Panc1 (cell line): ENCODE results near the gene DPYD.

Experiments used
- POLR2AphosphoS5 ChIP-seq: IDR thresholded peaks from 2 replicates; pipeline ENCODE4 v1.6.1; 2012; ENCODE audit warnings: mild to moderate bottlenecking, low read depth, low read length, moderate library complexity
- SIN3A ChIP-seq: IDR thresholded peaks from 2 replicates; pipeline ENCODE4 v1.6.1; 2012; ENCODE audit warnings: low read depth, mild to moderate bottlenecking, low read length, moderate library complexity, borderline replicate concordance; ENCODE audit not compliant: insufficient read depth
- TF ChIP-seq, protein P1 (sequence below): fragments of 450-650 bp; IDR thresholded peaks from 2 replicates; pipeline ENCODE4 v1.5.1; 2017; ENCODE audit warnings: mild to moderate bottlenecking
- TF ChIP-seq, protein P2 (sequence below), 2 experiments: IDR thresholded peaks; 2 replicates each; pipeline ENCODE4 v1.6.1; 2011 to 2012; ENCODE audit warnings: low read depth in 2 of 2, control low read depth in 1 of 2, low read length in 1 of 2, mild to moderate bottlenecking in 1 of 2, moderate library complexity in 1 of 2; ENCODE audit not compliant: insufficient read depth in 1 of 2

- TF ChIP-seq, protein P1, sequence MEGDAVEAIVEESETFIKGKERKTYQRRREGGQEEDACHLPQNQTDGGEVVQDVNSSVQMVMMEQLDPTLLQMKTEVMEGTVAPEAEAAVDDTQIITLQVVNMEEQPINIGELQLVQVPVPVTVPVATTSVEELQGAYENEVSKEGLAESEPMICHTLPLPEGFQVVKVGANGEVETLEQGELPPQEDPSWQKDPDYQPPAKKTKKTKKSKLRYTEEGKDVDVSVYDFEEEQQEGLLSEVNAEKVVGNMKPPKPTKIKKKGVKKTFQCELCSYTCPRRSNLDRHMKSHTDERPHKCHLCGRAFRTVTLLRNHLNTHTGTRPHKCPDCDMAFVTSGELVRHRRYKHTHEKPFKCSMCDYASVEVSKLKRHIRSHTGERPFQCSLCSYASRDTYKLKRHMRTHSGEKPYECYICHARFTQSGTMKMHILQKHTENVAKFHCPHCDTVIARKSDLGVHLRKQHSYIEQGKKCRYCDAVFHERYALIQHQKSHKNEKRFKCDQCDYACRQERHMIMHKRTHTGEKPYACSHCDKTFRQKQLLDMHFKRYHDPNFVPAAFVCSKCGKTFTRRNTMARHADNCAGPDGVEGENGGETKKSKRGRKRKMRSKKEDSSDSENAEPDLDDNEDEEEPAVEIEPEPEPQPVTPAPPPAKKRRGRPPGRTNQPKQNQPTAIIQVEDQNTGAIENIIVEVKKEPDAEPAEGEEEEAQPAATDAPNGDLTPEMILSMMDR, result no peak
- TF ChIP-seq, protein P2, sequence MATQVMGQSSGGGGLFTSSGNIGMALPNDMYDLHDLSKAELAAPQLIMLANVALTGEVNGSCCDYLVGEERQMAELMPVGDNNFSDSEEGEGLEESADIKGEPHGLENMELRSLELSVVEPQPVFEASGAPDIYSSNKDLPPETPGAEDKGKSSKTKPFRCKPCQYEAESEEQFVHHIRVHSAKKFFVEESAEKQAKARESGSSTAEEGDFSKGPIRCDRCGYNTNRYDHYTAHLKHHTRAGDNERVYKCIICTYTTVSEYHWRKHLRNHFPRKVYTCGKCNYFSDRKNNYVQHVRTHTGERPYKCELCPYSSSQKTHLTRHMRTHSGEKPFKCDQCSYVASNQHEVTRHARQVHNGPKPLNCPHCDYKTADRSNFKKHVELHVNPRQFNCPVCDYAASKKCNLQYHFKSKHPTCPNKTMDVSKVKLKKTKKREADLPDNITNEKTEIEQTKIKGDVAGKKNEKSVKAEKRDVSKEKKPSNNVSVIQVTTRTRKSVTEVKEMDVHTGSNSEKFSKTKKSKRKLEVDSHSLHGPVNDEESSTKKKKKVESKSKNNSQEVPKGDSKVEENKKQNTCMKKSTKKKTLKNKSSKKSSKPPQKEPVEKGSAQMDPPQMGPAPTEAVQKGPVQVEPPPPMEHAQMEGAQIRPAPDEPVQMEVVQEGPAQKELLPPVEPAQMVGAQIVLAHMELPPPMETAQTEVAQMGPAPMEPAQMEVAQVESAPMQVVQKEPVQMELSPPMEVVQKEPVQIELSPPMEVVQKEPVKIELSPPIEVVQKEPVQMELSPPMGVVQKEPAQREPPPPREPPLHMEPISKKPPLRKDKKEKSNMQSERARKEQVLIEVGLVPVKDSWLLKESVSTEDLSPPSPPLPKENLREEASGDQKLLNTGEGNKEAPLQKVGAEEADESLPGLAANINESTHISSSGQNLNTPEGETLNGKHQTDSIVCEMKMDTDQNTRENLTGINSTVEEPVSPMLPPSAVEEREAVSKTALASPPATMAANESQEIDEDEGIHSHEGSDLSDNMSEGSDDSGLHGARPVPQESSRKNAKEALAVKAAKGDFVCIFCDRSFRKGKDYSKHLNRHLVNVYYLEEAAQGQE (IDR thresholded peaks at IDR 0.05; ENCODE audit: insufficient read depth in 1 of 2, low read depth in 2 of 2, low read length in 1 of 2), result no peak
- TF ChIP-seq POLR2AphosphoS5, result no peak
- no peak for TF ChIP-seq SIN3A
Observed at GRCh38 chr1:97061604-97062003, 859.2 kb downstream of the DPYD start.
